Esophagus muscularis mucosa (tissue), 4 donors: ENCODE results near the gene PRKCH. TPM values are rescaled to one million over a fixed set of nuclear protein-coding genes. Genes with fewer than 3 reads are reported as not detected.

Source experiments
- DNase-seq: peaks from one replicate; pipeline ENCODE4 v3.0.0-alpha.2; 2017; ENCODE audit errors: extremely low spot score
- H3K27ac ChIP-seq, 4 donors: fragments of 200-600 bp; sonication (generic); replicated peaks in 1 of 4; 1 replicate in 3 of 4; 2 replicates in 1 of 4; pipeline ENCODE4 v1.5.1; 2016 to 2019; ENCODE audit warnings: mild to moderate bottlenecking in 1 of 4
- H3K27me3 ChIP-seq, 4 donors: fragments of 200-600 bp; sonication (generic); one replicate each; pipeline versions ENCODE4 v1.5.1 to v1.6.0; 2016 to 2019
- H3K36me3 ChIP-seq, 4 donors: fragments of 200-600 bp; sonication (generic); one replicate each; pipeline ENCODE4 v1.5.1; 2016 to 2019
- H3K4me1 ChIP-seq, 4 donors: fragments of 200-600 bp; sonication (generic); one replicate each; pipeline ENCODE4 v1.5.1; 2016 to 2019
- H3K4me3 ChIP-seq, 4 donors: fragments of 200-600 bp; sonication (generic); 1 replicate in 2 of 4; 2 replicates in 2 of 4; pipeline ENCODE4 v1.5.1; 2016 to 2019; ENCODE audit warnings: mild to moderate bottlenecking in 4 of 4, moderate library complexity in 1 of 4
- H3K9me3 ChIP-seq, 4 donors: fragments of 200-600 bp; sonication (generic); 1 replicate in 3 of 4; 2 replicates in 1 of 4; pipeline ENCODE4 v1.5.1; 2016 to 2019
- CTCF ChIP-seq, 3 experiments: fragments of 200-600 bp in 2 of 3; fragments of 450-650 bp in 1 of 3; sonication (generic) in 2 of 3; IDR thresholded peaks; one replicate each; pipeline ENCODE4 v1.5.1; 2017 to 2019; ENCODE audit warnings: antibody characterized with exemption in 3 of 3, mild to moderate bottlenecking in 2 of 3, moderate library complexity in 1 of 3
- EP300 ChIP-seq: sonication (generic); formaldehyde crosslinking; IDR thresholded peaks from one replicate; pipeline ENCODE4 v1.6.1; 2017; ENCODE audit warnings: antibody characterized with exemption
- POLR2A ChIP-seq: fragments of 450-650 bp; IDR thresholded peaks from one replicate; pipeline ENCODE4 v1.6.1; 2017; ENCODE audit warnings: antibody characterized with exemption, moderate library complexity, mild to moderate bottlenecking, low read depth
- POLR2AphosphoS5 ChIP-seq, 2 donors: sonication (generic); formaldehyde crosslinking; IDR thresholded peaks; one replicate each; pipeline ENCODE4 v1.6.1; 2017; ENCODE audit warnings: antibody characterized with exemption in 2 of 2
- WGBS: methylation state at CpG from one replicate; pipeline ENCODE4 v1.1.5; 2018; 5-methylcytosine and 5-hydroxymethylcytosine counted together
- intact Hi-C: fragments of 100-400 bp; cut with DNase I; formaldehyde crosslinking; loops from one replicate; pipeline ENCODE4 v1.15.1; 2023
- total RNA-seq, 4 donors: library from RNA; depleted of rRNA; stranded (reverse); fragments of >200 nt; gene quantifications; one replicate each; pipeline versions ENCODE4 v1.1.0 to v1.2.1, GENCODE V29; 2016

PRKCH gene
- total RNA-seq, 4 donors from 2014 or later: 13.3 to 67.6 (median 32.2) TPM

- no peak for TF ChIP-seq CTCF (IDR thresholded peaks at IDR 0.05)
- TF ChIP-seq POLR2A: no peak
- no peak for TF ChIP-seq POLR2AphosphoS5 (IDR thresholded peaks at IDR 0.05)
- no peak for TF ChIP-seq EP300
- no peak for DNase-seq
- Histone ChIP-seq H3K27ac (no peak overlapping the region), H3K36me3 (no peaks in the 10 kb centered on the region), H3K9me3 (no peaks in the 10 kb centered on the region), H3K27me3 (peaks cover 0 to 5% (median 0%) of the 10 kb centered on the region in 4 donors), H3K4me3 (no peak overlapping the region), H3K4me1 (peaks cover 10 to 16% (median 13%) of the 10 kb centered on the region in 4 donors)
- intact Hi-C loops: loop anchor here (10.0 kb wide), 1 partner anchor 149 kb away; no protein-coding TSS in a partner anchor
- 94% methylated on average over 3 of the region's 3 CpGs for WGBS
These were observed 122.1 kb downstream of the PRKCH start for GRCh38 chr14:61443481-61443880.

- intact Hi-C loops: loop anchor here (10.0 kb wide), 1 partner anchor 149 kb away; no protein-coding TSS in a partner anchor
These were observed 122.9 kb downstream of the PRKCH start for GRCh38 chr14:61444215-61444768.

GRCh38 chr14:61451491-61451890, 130.1 kb downstream of the PRKCH start:
- TF ChIP-seq POLR2AphosphoS5 (IDR thresholded peaks at IDR 0.05) (no peak), CTCF (IDR thresholded peaks at IDR 0.05) (no peak), POLR2A (no peak), EP300 (no peak)
- no peak overlapping the region for H3K4me3 ChIP-seq
- H3K9me3 ChIP-seq: no peaks in the 10 kb centered on the region
- intact Hi-C loops: loop anchor here (10.0 kb wide), 1 partner anchor 673 kb away; no protein-coding TSS in a partner anchor
- H3K27me3 ChIP-seq: no peaks in the 10 kb centered on the region
- WGBS: 94% methylated on average over 2 of the region's 2 CpGs
- H3K27ac ChIP-seq: no peak overlapping the region
- peaks cover 0 to 8% (median 0%) of the 10 kb centered on the region in 4 donors for H3K36me3 ChIP-seq
- DNase-seq: peak; percentile 42
- H3K4me1 ChIP-seq: peaks cover 0 to 9% (median 8%) of the 10 kb centered on the region in 4 donors

More at GRCh38 chr14:61444215-61444768, 122.9 kb downstream of the PRKCH start:
- no peak overlapping the region for H3K27ac ChIP-seq
- H3K4me1 ChIP-seq: peaks cover 2 to 8% (median 5%) of the 10 kb centered on the region in 4 donors
- no peak for TF ChIP-seq POLR2AphosphoS5 (IDR thresholded peaks at IDR 0.05)
- no peak for TF ChIP-seq EP300
- TF ChIP-seq CTCF (IDR thresholded peaks at IDR 0.05): no peak
- TF ChIP-seq POLR2A: no peak
- DNase-seq: peak; percentile 86
- peaks cover 0 to 5% (median 0%) of the 10 kb centered on the region in 4 donors for H3K27me3 ChIP-seq
- H3K36me3 ChIP-seq: no peaks in the 10 kb centered on the region
- no peaks in the 10 kb centered on the region for H3K9me3 ChIP-seq
- no peak overlapping the region for H3K4me3 ChIP-seq
- 77% methylated on average over 5 of the region's 5 CpGs for WGBS

GRCh38 chr14:61451891-61452400, 130.6 kb downstream of the PRKCH start:
- Histone ChIP-seq H3K36me3 (peaks cover 0 to 10% (median 0%) of the 10 kb centered on the region in 4 donors), H3K4me3 (no peak overlapping the region), H3K9me3 (no peaks in the 10 kb centered on the region), H3K27me3 (no peaks in the 10 kb centered on the region), H3K27ac (no peak overlapping the region), H3K4me1 (peaks cover 0 to 9% (median 8%) of the 10 kb centered on the region in 4 donors)
- TF ChIP-seq POLR2AphosphoS5 (IDR thresholded peaks at IDR 0.05) (no peak), EP300 (no peak), CTCF (IDR thresholded peaks at IDR 0.05) (no peak), POLR2A (no peak)
- intact Hi-C loops: loop anchor here (10.0 kb wide), 1 partner anchor 673 kb away; no protein-coding TSS in a partner anchor
- WGBS: 88% methylated on average over 6 of the region's 6 CpGs
- DNase-seq: peak; percentile 68
